MM.1S (cell line): ENCODE measurements around the gene AAK1.

Experiments
- EZH2 ChIP-seq: fragments of 300-600 bp; sonication (generic); optimal IDR thresholded peaks from 2 replicates; pipeline ENCODE3; 2017; ENCODE audit warnings: low read depth, mild to moderate bottlenecking, antibody characterized with exemption, low read length, mixed read lengths
- TF ChIP-seq, protein P1 (sequence below): fragments of 300-600 bp; sonication (generic); IDR thresholded peaks from 2 replicates; pipeline ENCODE4 v1.5.1; 2016; ENCODE audit warnings: antibody characterized with exemption, low read length, mixed read lengths

DNA sequence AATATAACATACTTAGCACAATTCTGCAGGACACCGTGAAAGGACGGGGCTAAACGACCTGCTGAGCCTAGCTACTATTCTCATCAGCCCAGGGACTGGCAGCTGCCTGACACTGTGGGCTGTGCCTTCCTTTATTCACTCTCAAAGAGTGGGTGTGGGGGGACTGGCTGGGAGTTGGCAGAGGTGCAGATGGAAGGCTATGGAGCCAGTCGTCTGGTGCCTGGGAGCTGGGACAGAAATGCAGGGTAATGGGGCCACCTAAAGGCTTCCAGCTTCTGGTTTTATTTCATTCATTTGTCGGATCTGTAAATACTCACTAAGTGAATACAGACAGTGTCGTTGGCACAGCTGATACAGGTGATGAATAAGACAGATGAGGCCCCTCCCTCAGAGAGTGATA, 150.3 kb downstream of the AAK1 start:
- TF ChIP-seq, protein P1, sequence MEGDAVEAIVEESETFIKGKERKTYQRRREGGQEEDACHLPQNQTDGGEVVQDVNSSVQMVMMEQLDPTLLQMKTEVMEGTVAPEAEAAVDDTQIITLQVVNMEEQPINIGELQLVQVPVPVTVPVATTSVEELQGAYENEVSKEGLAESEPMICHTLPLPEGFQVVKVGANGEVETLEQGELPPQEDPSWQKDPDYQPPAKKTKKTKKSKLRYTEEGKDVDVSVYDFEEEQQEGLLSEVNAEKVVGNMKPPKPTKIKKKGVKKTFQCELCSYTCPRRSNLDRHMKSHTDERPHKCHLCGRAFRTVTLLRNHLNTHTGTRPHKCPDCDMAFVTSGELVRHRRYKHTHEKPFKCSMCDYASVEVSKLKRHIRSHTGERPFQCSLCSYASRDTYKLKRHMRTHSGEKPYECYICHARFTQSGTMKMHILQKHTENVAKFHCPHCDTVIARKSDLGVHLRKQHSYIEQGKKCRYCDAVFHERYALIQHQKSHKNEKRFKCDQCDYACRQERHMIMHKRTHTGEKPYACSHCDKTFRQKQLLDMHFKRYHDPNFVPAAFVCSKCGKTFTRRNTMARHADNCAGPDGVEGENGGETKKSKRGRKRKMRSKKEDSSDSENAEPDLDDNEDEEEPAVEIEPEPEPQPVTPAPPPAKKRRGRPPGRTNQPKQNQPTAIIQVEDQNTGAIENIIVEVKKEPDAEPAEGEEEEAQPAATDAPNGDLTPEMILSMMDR = no peak
- TF ChIP-seq EZH2 = no peak
